Heart left ventricle (tissue), 16 donors: ENCODE measurements around the gene CDA. TPM values are rescaled to one million over a fixed set of nuclear protein-coding genes. Genes with fewer than 3 reads are reported as not detected.

Source experiments
- ATAC-seq, 4 donors: fragments of 200-7000 bp; cut with Tn5 transposase; one replicate each; pipeline ENCODE4 v1.9.1; 2020 to 2022; ENCODE audit warnings: moderate library complexity in 4 of 4, mild to moderate bottlenecking in 3 of 4, moderate number of reproducible peaks in 1 of 4
- DNase-seq, 5 donors: peaks; one replicate each; pipeline ENCODE4 v3.0.0-alpha.2; 2020
- H3K27ac ChIP-seq, 12 donors: fragments of 200-600 bp; sonication (generic) in 4 of 12; one replicate each; pipeline versions ENCODE4 v1.5.0 to v1.8.0; 2016 to 2022; ENCODE audit warnings: mild to moderate bottlenecking in 2 of 12
- H3K27me3 ChIP-seq, 9 donors: fragments of 200-600 bp; sonication (generic) in 2 of 9; one replicate each; pipeline versions ENCODE4 v1.5.1 to v1.8.0; 2016 to 2022; ENCODE audit warnings: mild to moderate bottlenecking in 3 of 9
- H3K36me3 ChIP-seq, 9 donors: fragments of 200-600 bp; sonication (generic) in 2 of 9; one replicate each; pipeline versions ENCODE4 v1.5.0 to v1.8.0; 2018 to 2022; ENCODE audit warnings: mild to moderate bottlenecking in 2 of 9
- H3K4me1 ChIP-seq, 12 donors: fragments of 200-600 bp; sonication (generic) in 4 of 12; one replicate each; pipeline versions ENCODE4 v1.5.0 to v1.8.0; 2016 to 2022; ENCODE audit warnings: mild to moderate bottlenecking in 3 of 12
- H3K4me3 ChIP-seq, 12 donors: fragments of 200-600 bp; sonication (generic) in 4 of 12; one replicate each; pipeline versions ENCODE4 v1.5.0 to v1.8.0; 2017 to 2022; ENCODE audit warnings: mild to moderate bottlenecking in 9 of 12, moderate library complexity in 4 of 12
- H3K9me3 ChIP-seq, 12 donors: fragments of 200-600 bp; sonication (generic) in 4 of 12; one replicate each; pipeline versions ENCODE4 v1.5.0 to v1.8.0; 2016 to 2022; ENCODE audit warnings: mild to moderate bottlenecking in 1 of 12
- POLR2A ChIP-seq, 2 donors: fragments of 450-650 bp; IDR thresholded peaks; one replicate each; pipeline ENCODE4 v1.6.1; 2017; ENCODE audit warnings: antibody characterized with exemption in 2 of 2, mild to moderate bottlenecking in 2 of 2, moderate library complexity in 2 of 2
- WGBS, 4 donors: extraction: QIAGEN DNeasy Blood & Tissue Kit in 2 of 4; methylation state at CpG; one replicate each; pipeline versions ENCODE4 v1.1.5 to v1.1.7; 2013 to 2018; 5-methylcytosine and 5-hydroxymethylcytosine counted together
- intact Hi-C, 10 donors: fragments of 100-400 bp; cut with DNase I; formaldehyde crosslinking; loops; one replicate each; pipeline versions ENCODE4 v1.11.1 to v1.14.2; 2022
- polyA plus RNA-seq, 2 donors: library from polyadenylated mRNA; stranded (reverse); fragments of 200-250 nt; gene quantifications; one replicate each; pipeline ENCODE4 v1.2.3, GENCODE V29; 2013
- total RNA-seq, 9 donors: library from RNA; depleted of rRNA in 2 of 9; stranded (reverse); fragments of >200 nt in 2 of 9; fragmentation: NEBNext Ultra II Directional in 3 of 9; extraction: Animal tissue kit (Norgen Biotek cat#: 25700) in 3 of 9; gene quantifications; one replicate each; pipeline versions ENCODE4 v1.1.0 to v1.2.4, GENCODE V29; 2016 to 2023
- TF ChIP-seq, protein P1 (sequence below), 12 donors: fragments of 200-600 bp; sonication (generic) in 4 of 12; IDR thresholded peaks; one replicate each; pipeline versions ENCODE4 v1.5.0 to v1.8.0; 2018 to 2022; ENCODE audit warnings: antibody characterized with exemption in 12 of 12, mild to moderate bottlenecking in 5 of 12
- donor health status: ischemic (EF 13 %, LVEDD 7.1; RV severe dilation, severe dysfunction).
- donor health status: healthy with polysubstance abuse.
- donor health status: DM: no; HTN: yes; CAD: no.
- donor health status: DM: no; HTN: no; CAD: no.
- donor health status: ischemic (EF 25% LVEDD 6.9; RV normal size, moderate dysfunction).
- donor health status: ischemic (EF 25% LVEDD 5.7; RV mildly dilated, moderate dysfunction).
- donor health status: healthy.
- donor health status: DM: yes; HTN: yes; CAD: no.
- donor health status: ischemic (EF 35%, LVEDD 5.7; RV mildly dilated, moderate dysfunction).
- donor health status: nonischemic (EF 11% LVEDD 7.7; RV severe dilation, severe dysfunction).
- donor health status: DM: yes; HTN: yes; CAD: no.
- donor health status: PGD.
- donor health status: ischemic (EF 29% LVEDD 5.4; RV normal size, mild dysfunction).
- donor health status: nonischemic (EF 23%, LVEDD 6.1; RV moderate dilation, normal function).

Gene CDA
- total and polyA plus RNA-seq, 11 donors, result 0.63 to 7.6 (median 2.9) TPM

GRCh38 chr1:20551161-20551560 is 37.7 kb upstream of the CDA start:
- H3K4me1 ChIP-seq, result peaks cover 0 to 42% (median 19%) of the 10 kb centered on the region in 12 donors
- ATAC-seq (peak in 3 of 4 donors; percentile 13 to 34 (median 29)), DNase-seq (peak in 3 of 5 donors; percentile 34 to 45 (median 36))
- H3K36me3 ChIP-seq, result no peaks in the 10 kb centered on the region
- no peaks in the 10 kb centered on the region for H3K9me3 ChIP-seq
- H3K4me3 ChIP-seq, result peak overlapping the region in 1 of 12 donors; percentile 61
- H3K27ac ChIP-seq, result peak overlapping the region in 9 of 12 donors; percentile 54 to 87 (median 74)
- intact Hi-C loops, result no loop called here
- no peak for TF ChIP-seq POLR2A (IDR thresholded peaks at IDR 0.05)
- TF ChIP-seq, protein P1, sequence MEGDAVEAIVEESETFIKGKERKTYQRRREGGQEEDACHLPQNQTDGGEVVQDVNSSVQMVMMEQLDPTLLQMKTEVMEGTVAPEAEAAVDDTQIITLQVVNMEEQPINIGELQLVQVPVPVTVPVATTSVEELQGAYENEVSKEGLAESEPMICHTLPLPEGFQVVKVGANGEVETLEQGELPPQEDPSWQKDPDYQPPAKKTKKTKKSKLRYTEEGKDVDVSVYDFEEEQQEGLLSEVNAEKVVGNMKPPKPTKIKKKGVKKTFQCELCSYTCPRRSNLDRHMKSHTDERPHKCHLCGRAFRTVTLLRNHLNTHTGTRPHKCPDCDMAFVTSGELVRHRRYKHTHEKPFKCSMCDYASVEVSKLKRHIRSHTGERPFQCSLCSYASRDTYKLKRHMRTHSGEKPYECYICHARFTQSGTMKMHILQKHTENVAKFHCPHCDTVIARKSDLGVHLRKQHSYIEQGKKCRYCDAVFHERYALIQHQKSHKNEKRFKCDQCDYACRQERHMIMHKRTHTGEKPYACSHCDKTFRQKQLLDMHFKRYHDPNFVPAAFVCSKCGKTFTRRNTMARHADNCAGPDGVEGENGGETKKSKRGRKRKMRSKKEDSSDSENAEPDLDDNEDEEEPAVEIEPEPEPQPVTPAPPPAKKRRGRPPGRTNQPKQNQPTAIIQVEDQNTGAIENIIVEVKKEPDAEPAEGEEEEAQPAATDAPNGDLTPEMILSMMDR (IDR thresholded peaks at IDR 0.05), result no peak
- WGBS, 4 donors, result 29 to 63% (median 41%) methylated on average over 3 of the region's 3 CpGs
- H3K27me3 ChIP-seq, result peaks cover 6 to 42% (median 17%) of the 10 kb centered on the region in 9 donors

- H3K4me1 ChIP-seq, result peaks cover 0 to 42% (median 19%) of the 10 kb centered on the region in 12 donors
- intact Hi-C loops, result no loop called here
- TF ChIP-seq, protein P1 (IDR thresholded peaks at IDR 0.05), result no peak
- peak in 1 of 2 donors; percentile 24 for TF ChIP-seq POLR2A (IDR thresholded peaks at IDR 0.05)
- H3K27me3 ChIP-seq, result peaks cover 6 to 42% (median 14%) of the 10 kb centered on the region in 9 donors
- H3K36me3 ChIP-seq, result no peaks in the 10 kb centered on the region
- ATAC-seq (peak; percentile 82 to 95 (median 94)), DNase-seq (peak; percentile 84 to 93 (median 86))
- WGBS, 4 donors, result 3 to 9% (median 4%) methylated on average over 38 to 47 of the region's 47 CpGs
- H3K27ac ChIP-seq, result peak within 1 kb of the TSS in 11 of 12 donors; percentile 54 to 87 (median 70)
- H3K4me3 ChIP-seq, result peak within 1 kb of the TSS; percentile 35 to 62 (median 52)
- no peaks in the 10 kb centered on the region for H3K9me3 ChIP-seq
Observed at GRCh38 chr1:20551945-20552727, 36.8 kb upstream of the CDA start, which contains the start of gene FAM43B. Gene FAM43B (plus strand): TSS chr1:20552573. CDS start chr1:20552974, 401 bp downstream.

DNA sequence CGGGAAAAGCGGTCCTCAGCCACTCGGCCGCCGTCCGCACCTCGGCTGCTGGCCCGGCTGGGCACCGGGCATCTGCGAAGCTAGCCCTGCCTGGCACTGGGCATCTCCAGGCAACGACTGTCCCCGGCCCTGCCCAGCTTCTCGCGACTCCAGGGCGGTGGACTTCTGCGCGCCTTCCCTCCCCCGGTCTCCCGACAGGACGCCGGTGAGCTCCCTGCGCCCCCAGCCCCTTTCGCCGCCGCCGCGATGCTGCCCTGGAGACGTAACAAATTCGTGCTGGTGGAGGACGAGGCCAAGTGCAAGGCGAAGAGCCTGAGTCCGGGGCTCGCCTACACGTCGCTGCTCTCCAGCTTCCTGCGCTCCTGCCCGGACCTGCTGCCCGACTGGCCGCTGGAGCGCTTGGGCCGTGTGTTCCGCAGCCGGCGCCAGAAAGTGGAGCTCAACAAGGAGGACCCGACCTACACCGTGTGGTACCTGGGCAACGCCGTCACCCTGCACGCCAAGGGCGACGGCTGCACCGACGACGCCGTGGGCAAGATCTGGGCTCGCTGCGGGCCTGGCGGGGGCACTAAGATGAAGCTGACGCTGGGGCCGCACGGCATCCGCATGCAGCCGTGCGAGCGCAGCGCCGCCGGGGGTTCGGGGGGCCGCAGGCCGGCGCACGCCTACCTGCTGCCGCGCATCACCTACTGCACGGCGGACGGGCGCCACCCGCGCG is 36.0 kb upstream of the CDA start:
- H3K4me1 ChIP-seq, result peaks cover 0 to 42% (median 19%) of the 10 kb centered on the region in 12 donors
- peak in 2 of 5 donors; percentile 26 to 38 for DNase-seq

More for the DNA sequence above, 36.0 kb upstream of the CDA start:
- Histone ChIP-seq H3K27ac (peak overlapping the region in 9 of 12 donors; percentile 54 to 87 (median 70)), H3K36me3 (no peaks in the 10 kb centered on the region), H3K27me3 (peaks cover 6 to 42% (median 14%) of the 10 kb centered on the region in 9 donors), H3K9me3 (no peaks in the 10 kb centered on the region), H3K4me3 (peak overlapping the region; percentile 35 to 62 (median 52))
- peak in 2 of 4 donors; percentile 14 to 30 for ATAC-seq
- intact Hi-C loops, result no loop called here
- 1 to 2% (median 1%) methylated on average over 21 to 82 of the region's 82 CpGs for WGBS, 4 donors
- TF ChIP-seq, protein P1 (IDR thresholded peaks at IDR 0.05), result no peak
- no peak for TF ChIP-seq POLR2A (IDR thresholded peaks at IDR 0.05)
